RWPE1 (cell line): ENCODE measurements around the gene MRC2.

Experiments
- CTCF ChIA-PET: fragments of 350-600 bp; sonication (Branson Sonifier 250); formaldehyde crosslinking; extraction: SDS; loops from one replicate; lab custom pipeline; 2021; lab: Yijun Ruan, JAX
- POLR2A ChIA-PET: fragments of 400-600 bp; formaldehyde crosslinking; extraction: SDS; loops from one replicate; lab custom pipeline; 2020; ENCODE audit warnings: antibody characterized with exemption; ENCODE audit not compliant: low non-redundant PET; lab: Yijun Ruan, JAX
- DNase-seq: peaks from one replicate; pipeline ENCODE4 v3.0.0; 2012; ENCODE audit warnings: low spot score
- H3K27ac ChIP-seq: fragments of 450-650 bp; 2 replicates; pipeline ENCODE4 v1.5.1; 2017
- CTCF ChIP-seq: fragments of 450-650 bp; conservative IDR thresholded peaks from 2 replicates; pipeline ENCODE4 v1.5.1; 2017; ENCODE audit warnings: low read depth, mild to moderate bottlenecking

Gene MRC2

GRCh38 chr17:62703261-62703775 lies 75.8 kb downstream of the MRC2 start:
- ChIA-PET POLR2A (no interaction called here), CTCF (interaction anchor here (0.6 to 1.7 kb wide), 6 partner anchors 10 to 703 kb away, joined by 3 to 7 read pairs (median 3); no protein-coding TSS in a partner anchor)
- DNase-seq: peak; percentile 77
- no peak for TF ChIP-seq CTCF
- peak overlapping the region; percentile 96 for H3K27ac ChIP-seq

GRCh38 chr17:62703776-62704380 lies 76.4 kb downstream of the MRC2 start:
- DNase-seq: peak; percentile 63
- CTCF ChIA-PET: interaction anchor here (0.6 to 1.7 kb wide), 4 partner anchors 11 to 702 kb away, joined by 3 to 7 read pairs (median 4); no protein-coding TSS in a partner anchor
- peak overlapping the region; percentile 96 for H3K27ac ChIP-seq
- POLR2A ChIA-PET: interaction anchor here (0.6 kb wide), 1 partner anchor 13 kb away, joined by 5 read pairs; no protein-coding TSS in a partner anchor
- TF ChIP-seq CTCF: peak; percentile 93

- ChIA-PET CTCF (interaction anchor here (0.6 to 1.7 kb wide), 2 partner anchors 11 to 75 kb away, joined by 6 to 7 read pairs; no protein-coding TSS in a partner anchor), POLR2A (interaction anchor here (0.6 to 0.7 kb wide), 2 partner anchors 12 to 14 kb away, joined by 5 to 10 read pairs; no protein-coding TSS in a partner anchor)
- peak; percentile 82 for DNase-seq
- H3K27ac ChIP-seq: peak overlapping the region; percentile 96
- no peak for TF ChIP-seq CTCF
These were observed 77.0 kb downstream of the MRC2 start for GRCh38 chr17:62704381-62704971.

- peak overlapping the region; percentile 96 for H3K27ac ChIP-seq
- DNase-seq: no peak
- ChIA-PET POLR2A (interaction anchor here (0.7 to 1.0 kb wide), 2 partner anchors 13 to 17 kb away, joined by 3 to 10 read pairs; no protein-coding TSS in a partner anchor), CTCF (no interaction called here)
- no peak for TF ChIP-seq CTCF
These were observed 77.8 kb downstream of the MRC2 start for GRCh38 chr17:62705156-62705777.

GRCh38 chr17:62705778-62706597 lies 78.5 kb downstream of the MRC2 start:
- CTCF ChIA-PET: interaction anchor here (0.7 kb wide), 1 partner anchor 198 kb away, joined by 4 read pairs; no protein-coding TSS in a partner anchor
- peak overlapping the region; percentile 96 for H3K27ac ChIP-seq
- no peak for DNase-seq
- TF ChIP-seq CTCF: no peak
- POLR2A ChIA-PET: interaction anchor here (1.0 kb wide), 1 partner anchor 16 kb away, joined by 3 read pairs; no protein-coding TSS in a partner anchor
